HAP-1 (cell line): Measurements from ENCODE around the gene NFKB2.

Source experiments
- DNase-seq, 2 experiments: peaks; one replicate each; pipeline ENCODE4 v3.0.0-alpha.2; 2016 to 2020; ENCODE audit warnings: low spot score in 2 of 2
- H3K27me3 ChIP-seq: fragments of 250-450 bp; sonication (Bioruptor Pico); 2 replicates; pipeline ENCODE4 v1.5.1; 2020; ENCODE audit warnings: low read depth, mild to moderate bottlenecking, moderate library complexity
- H3K36me3 ChIP-seq: fragments of 250-450 bp; sonication (Bioruptor Pico); replicated peaks from 2 replicates; pipeline ENCODE4 v1.5.1; 2020; ENCODE audit warnings: mild to moderate bottlenecking
- H3K4me1 ChIP-seq: fragments of 250-450 bp; sonication (Bioruptor Pico); 2 replicates; pipeline ENCODE4 v1.5.1; 2020; ENCODE audit warnings: mild to moderate bottlenecking
- H3K4me3 ChIP-seq: fragments of 250-450 bp; sonication (Bioruptor Pico); 2 replicates; pipeline ENCODE4 v1.5.1; 2020; ENCODE audit warnings: mild to moderate bottlenecking, moderate library complexity
- H3K9me3 ChIP-seq: fragments of 250-450 bp; sonication (Bioruptor Pico); 2 replicates; pipeline ENCODE4 v1.5.1; 2020; ENCODE audit warnings: mild to moderate bottlenecking, moderate library complexity
- in situ Hi-C: fragments of 300-500 bp; cut with MboI; formaldehyde crosslinking; loops from 3 replicates; pipeline ENCODE4 v1.14.3; 2020; ENCODE audit warnings: low sequenced_read_pairs, inconsistent platforms, mixed read lengths

Gene NFKB2

DNA sequence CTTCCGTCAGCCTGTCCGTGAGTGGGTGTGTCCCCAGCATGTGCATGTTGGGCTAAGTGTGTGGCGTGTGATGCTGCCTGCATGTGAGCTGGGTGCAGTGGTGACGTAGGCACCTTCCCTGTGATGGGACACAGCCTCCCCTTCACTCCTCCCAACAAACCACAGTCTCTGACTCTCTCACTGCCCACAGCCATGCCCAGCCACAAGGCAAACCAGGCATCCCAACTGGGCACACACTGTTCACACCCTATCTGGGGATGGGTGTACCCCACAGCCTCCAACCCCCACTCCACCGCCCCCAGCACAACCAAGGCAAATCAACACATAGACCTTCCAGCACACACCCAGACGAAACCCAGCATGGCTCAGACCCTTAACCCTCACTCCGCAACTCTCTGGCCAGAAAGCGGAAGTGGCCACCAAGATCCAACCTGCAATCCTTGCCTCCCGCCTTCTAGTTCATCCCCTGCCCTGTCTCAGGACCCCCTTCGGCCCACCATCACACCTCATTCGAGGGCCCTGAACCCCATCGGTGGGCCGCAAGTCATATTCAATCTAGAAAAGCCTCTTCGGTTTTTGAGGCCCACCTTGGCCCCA is 12.7 kb downstream of the NFKB2 start:
- Histone ChIP-seq H3K4me3 (peak overlapping the region; percentile 30), H3K27me3 (peaks cover 41% of the 10 kb centered on the region), H3K36me3 (no peaks in the 10 kb centered on the region), H3K9me3 (no peaks in the 10 kb centered on the region), H3K4me1 (no peaks in the 10 kb centered on the region)
- in situ Hi-C loops, result no loop called here
- DNase-seq, result no peak

- Histone ChIP-seq H3K9me3 (no peaks in the 10 kb centered on the region), H3K27me3 (peaks cover 41% of the 10 kb centered on the region), H3K4me3 (peak overlapping the region; percentile 30), H3K36me3 (no peaks in the 10 kb centered on the region), H3K4me1 (no peaks in the 10 kb centered on the region)
- in situ Hi-C loops, result no loop called here
- peak in 1 of 2 experiments; percentile 51 for DNase-seq
These were observed 13.5 kb downstream of the NFKB2 start for GRCh38 chr10:102408728-102409603.

- H3K27me3 ChIP-seq, result peaks cover 41% of the 10 kb centered on the region
- no peak for DNase-seq
- no peaks in the 10 kb centered on the region for H3K9me3 ChIP-seq
- in situ Hi-C loops, result no loop called here
- H3K4me1 ChIP-seq, result no peaks in the 10 kb centered on the region
- peak overlapping the region; percentile 14 for H3K4me3 ChIP-seq
- H3K36me3 ChIP-seq, result no peaks in the 10 kb centered on the region
These were observed 14.3 kb downstream of the NFKB2 start for GRCh38 chr10:102409604-102410428.

DNA sequence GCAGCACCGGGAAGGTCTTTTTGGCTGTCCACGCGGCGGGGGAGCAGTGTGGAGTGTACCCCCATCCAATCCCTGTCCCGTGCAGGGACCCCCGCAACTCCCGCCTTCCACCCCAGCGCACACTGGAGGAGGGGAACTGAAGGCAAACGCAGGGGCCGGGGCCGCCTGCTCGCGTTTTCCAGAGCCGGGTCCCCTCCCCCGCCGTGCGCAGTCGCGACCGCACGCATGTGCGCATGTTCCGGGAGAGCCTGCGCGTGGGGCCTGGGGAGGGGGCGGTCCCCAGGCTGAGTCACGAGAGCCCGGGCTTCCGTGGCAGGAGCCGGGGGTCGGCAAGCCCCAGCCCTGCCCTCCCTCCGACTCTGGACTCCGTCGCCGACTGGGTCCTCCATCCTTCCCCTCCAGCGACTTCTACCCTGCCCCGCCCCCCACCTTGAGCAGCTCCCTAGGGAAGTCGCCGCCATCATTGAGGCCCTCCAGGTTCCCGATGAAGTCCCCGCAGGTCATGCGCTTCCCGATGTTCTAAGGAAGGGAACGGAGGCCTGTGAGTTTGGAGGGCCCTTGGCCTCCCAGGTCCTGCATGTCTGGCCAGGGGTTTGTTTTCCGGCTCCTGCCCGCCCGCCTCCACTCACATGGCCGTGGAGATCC is 15.0 kb downstream of the NFKB2 start:
- no peak for DNase-seq
- in situ Hi-C loops, result no loop called here
- Histone ChIP-seq H3K4me1 (no peaks in the 10 kb centered on the region), H3K27me3 (peaks cover 41% of the 10 kb centered on the region), H3K36me3 (no peaks in the 10 kb centered on the region), H3K9me3 (no peaks in the 10 kb centered on the region), H3K4me3 (no peak overlapping the region)

DNA sequence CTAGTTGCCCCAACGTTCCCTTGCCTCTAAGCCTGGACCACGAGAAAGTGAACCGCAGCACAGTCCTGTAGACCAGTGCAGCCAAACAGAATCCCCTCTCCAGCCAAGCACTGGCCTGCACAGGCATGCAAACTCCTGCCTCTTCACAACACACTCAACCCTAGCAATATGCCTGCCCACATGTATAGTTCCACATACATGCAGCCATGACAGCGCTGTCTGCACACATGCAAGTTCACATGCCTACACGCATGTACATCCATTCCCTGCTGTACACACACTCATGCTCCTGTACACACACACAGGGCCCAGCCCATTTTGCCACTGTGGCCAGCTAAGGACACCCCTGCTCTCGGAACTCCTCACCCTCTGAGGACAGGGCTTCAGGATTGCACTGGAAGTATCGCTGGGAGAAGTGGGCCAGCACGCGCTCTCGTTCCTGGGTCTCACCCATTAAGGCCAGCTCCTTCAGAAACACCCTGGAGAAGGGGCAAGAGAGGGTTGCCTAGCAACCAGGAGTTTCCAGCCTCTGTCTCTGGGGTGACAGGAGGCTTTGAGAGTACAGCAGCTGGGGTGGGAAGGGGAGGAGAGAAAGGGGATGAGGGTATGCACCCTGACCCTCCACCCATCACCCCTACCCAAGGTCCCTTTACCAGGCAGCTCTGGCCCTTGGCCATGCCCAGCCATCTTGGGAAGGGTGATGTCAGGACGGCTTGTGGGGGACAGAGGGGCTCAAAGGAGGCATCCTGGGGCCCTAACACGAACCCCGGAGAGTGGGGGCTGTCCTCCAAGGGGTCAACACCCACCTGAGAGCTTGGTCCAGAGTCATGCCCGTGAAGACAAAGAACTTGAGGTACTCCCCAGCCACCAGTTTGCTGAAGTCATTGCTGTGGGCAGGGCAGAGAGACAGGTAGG is 16.1 kb downstream of the NFKB2 start:
- Histone ChIP-seq H3K4me3 (no peak overlapping the region), H3K36me3 (no peaks in the 10 kb centered on the region), H3K4me1 (no peaks in the 10 kb centered on the region), H3K27me3 (peaks cover 41% of the 10 kb centered on the region), H3K9me3 (no peaks in the 10 kb centered on the region)
- no peak for DNase-seq
- in situ Hi-C loops, result no loop called here

- Histone ChIP-seq H3K4me1 (no peaks in the 10 kb centered on the region), H3K36me3 (no peaks in the 10 kb centered on the region), H3K4me3 (no peak overlapping the region), H3K27me3 (peaks cover 41% of the 10 kb centered on the region), H3K9me3 (no peaks in the 10 kb centered on the region)
- in situ Hi-C loops, result no loop called here
- no peak for DNase-seq
These were observed 16.8 kb downstream of the NFKB2 start for GRCh38 chr10:102412293-102412692.

DNA sequence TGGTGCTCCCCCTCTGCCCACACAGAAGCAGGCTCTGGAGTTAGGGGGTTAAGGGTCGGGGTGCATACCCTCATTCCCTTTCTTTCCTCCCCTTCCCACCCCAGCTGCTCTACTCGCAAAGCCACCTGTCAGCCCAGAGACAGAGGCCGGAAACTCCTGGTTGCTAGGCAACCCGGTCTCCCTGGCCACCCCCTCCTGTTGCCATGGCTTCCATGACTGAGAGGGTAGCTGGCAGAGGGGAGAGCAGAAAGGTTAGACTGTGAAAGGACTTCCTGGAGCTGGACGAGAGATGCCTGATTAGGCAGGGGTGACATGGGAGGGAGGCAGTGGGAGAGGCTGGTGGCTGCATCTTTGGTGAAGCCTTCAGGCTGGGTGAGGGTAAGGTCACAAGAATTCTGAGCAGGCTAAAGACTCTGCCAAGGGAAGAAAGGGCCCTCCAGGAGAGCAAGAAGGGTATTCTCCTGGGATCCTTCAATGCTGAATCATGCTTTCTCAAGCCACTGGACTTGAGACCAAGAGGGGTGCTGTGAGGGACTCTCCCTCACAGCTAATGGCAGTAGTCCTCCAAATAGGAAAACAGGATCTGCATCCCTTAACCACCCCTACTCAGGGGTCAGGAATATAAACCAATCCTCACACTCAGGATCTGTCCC is 17.7 kb downstream of the NFKB2 start:
- Histone ChIP-seq H3K27me3 (peaks cover 41% of the 10 kb centered on the region), H3K36me3 (no peaks in the 10 kb centered on the region), H3K9me3 (no peaks in the 10 kb centered on the region), H3K4me3 (no peak overlapping the region), H3K4me1 (no peaks in the 10 kb centered on the region)
- no peak for DNase-seq
- in situ Hi-C loops, result no loop called here

- H3K4me1 ChIP-seq, result peaks cover 1% of the 10 kb centered on the region
- DNase-seq, result no peak
- H3K9me3 ChIP-seq, result no peaks in the 10 kb centered on the region
- H3K4me3 ChIP-seq, result no peak overlapping the region
- in situ Hi-C loops, result no loop called here
- no peaks in the 10 kb centered on the region for H3K36me3 ChIP-seq
- H3K27me3 ChIP-seq, result peaks cover 36% of the 10 kb centered on the region
These were observed 18.5 kb downstream of the NFKB2 start for GRCh38 chr10:102413806-102414561.

- in situ Hi-C loops, result no loop called here
- H3K27me3 ChIP-seq, result peaks cover 31% of the 10 kb centered on the region
These were observed 19.2 kb downstream of the NFKB2 start for GRCh38 chr10:102414749-102415148.

GRCh38 chr10:102416283-102416682 is 20.8 kb downstream of the NFKB2 start:
- DNase-seq, result no peak
- no peaks in the 10 kb centered on the region for H3K36me3 ChIP-seq
- H3K9me3 ChIP-seq, result no peaks in the 10 kb centered on the region
- peaks cover 10% of the 10 kb centered on the region for H3K4me1 ChIP-seq
- H3K4me3 ChIP-seq, result no peak overlapping the region
- in situ Hi-C loops, result no loop called here
- peaks cover 18% of the 10 kb centered on the region for H3K27me3 ChIP-seq

More at GRCh38 chr10:102414749-102415148, 19.2 kb downstream of the NFKB2 start:
- Histone ChIP-seq H3K4me3 (no peak overlapping the region), H3K4me1 (peaks cover 7% of the 10 kb centered on the region), H3K36me3 (no peaks in the 10 kb centered on the region), H3K9me3 (no peaks in the 10 kb centered on the region)
- no peak for DNase-seq

GRCh38 chr10:102416695-102417094 is 21.2 kb downstream of the NFKB2 start:
- no peaks in the 10 kb centered on the region for H3K36me3 ChIP-seq
- no peak for DNase-seq
- H3K9me3 ChIP-seq, result no peaks in the 10 kb centered on the region
- H3K4me3 ChIP-seq, result no peak overlapping the region
- H3K27me3 ChIP-seq, result peaks cover 14% of the 10 kb centered on the region
- peaks cover 10% of the 10 kb centered on the region for H3K4me1 ChIP-seq
- in situ Hi-C loops, result no loop called here
